HG02885 (cell line): ENCODE measurements around the gene OR2AG2.
"Not testable (repeated sequence)": the region's sequence is repeated elsewhere in the genome, so short reads cannot be mapped to it uniquely, and the experiment has no call there.

ENCODE experiments used
- ATAC-seq: cut with Tn5 transposase; IDR thresholded peaks from one replicate; pipeline ENCODE4 v1.9.1; 2021; ENCODE audit warnings: mild to moderate bottlenecking; ENCODE audit not compliant: unreplicated experiment, poor library complexity

The OR2AG2 gene, protein sequence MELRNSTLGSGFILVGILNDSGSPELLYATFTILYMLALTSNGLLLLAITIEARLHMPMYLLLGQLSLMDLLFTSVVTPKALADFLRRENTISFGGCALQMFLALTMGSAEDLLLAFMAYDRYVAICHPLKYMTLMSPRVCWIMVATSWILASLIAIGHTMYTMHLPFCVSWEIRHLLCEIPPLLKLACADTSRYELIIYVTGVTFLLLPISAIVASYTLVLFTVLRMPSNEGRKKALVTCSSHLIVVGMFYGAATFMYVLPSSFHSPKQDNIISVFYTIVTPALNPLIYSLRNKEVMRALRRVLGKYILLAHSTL

DNA sequence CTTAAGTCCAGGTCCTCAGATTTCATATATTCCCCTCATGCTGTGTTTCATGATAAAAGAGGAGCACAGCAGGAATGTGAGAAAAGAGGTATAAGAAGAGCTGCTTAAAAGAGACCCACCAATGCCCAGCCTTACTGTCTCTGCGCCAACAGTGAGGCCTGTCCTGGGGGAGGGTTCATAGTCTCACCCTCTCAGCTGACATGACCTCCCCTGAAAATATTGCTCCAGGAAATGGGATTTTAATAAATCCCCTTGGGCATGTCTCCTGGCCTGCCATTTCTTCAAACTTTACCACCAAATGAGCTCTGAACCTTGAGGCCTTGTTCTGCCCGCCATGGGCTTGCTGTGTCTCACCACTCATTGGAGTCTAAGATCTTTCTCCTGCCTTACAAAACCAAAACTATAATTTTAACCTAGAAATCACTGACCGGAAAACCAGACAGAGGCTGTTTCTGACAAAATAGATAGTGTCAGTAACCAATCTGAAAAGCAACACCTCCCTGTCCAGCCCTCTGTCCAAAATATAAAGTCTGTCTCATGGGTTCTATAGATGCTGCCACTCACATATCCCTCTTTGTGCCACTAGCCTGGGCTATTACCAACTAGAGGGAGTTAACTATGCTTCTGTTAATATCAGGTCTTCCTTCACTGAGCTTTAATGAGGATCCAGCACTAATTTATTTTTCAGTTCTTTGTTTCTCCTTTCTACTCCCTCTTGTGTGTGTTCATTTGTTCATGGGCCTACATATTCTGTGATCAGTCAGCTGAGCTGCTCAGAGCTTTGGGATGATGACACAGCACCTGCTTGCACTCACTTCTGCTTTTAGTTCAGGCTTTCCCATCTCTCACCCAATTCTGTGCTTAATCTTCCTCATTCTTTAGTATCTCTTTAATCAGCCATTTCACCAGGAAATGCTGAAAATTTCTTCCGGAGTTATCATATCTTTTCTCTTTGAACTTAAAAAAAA, at the start of gene OR2AG2:
OR2AG2 (minus strand) TSS at position 51 of the 968 bp plus-strand sequence. CDS start 3,019 bp downstream, outside the sequence.
- peak; percentile 97 for ATAC-seq

- ATAC-seq, result no peak
Measured at GRCh38 chr11:6818967-6819366, 47.2 kb upstream of the OR2AG2 start.

DNA sequence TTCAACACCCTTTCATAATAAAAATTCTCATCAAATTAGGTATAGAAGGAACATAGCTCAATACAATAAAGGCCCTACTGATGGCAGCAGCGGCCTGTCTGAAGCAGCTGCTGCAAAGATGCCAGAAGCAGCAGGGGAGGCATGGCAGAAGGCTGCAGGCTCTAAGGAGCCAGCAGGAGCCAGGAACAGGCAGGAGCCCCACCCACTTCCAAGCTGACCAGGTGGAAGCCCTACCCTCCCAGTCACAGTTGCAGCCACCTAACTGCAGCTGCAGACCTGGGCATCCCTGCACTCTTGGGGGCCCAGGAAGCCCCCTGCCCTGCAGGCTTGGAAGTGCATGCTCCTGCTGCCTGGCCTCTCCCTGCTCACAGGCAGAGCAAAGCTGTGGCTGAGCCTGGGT, 45.9 kb upstream of the OR2AG2 start:
- no peak for ATAC-seq

- ATAC-seq, result no peak
Measured at GRCh38 chr11:6813656-6814055, 41.9 kb upstream of the OR2AG2 start.

DNA sequence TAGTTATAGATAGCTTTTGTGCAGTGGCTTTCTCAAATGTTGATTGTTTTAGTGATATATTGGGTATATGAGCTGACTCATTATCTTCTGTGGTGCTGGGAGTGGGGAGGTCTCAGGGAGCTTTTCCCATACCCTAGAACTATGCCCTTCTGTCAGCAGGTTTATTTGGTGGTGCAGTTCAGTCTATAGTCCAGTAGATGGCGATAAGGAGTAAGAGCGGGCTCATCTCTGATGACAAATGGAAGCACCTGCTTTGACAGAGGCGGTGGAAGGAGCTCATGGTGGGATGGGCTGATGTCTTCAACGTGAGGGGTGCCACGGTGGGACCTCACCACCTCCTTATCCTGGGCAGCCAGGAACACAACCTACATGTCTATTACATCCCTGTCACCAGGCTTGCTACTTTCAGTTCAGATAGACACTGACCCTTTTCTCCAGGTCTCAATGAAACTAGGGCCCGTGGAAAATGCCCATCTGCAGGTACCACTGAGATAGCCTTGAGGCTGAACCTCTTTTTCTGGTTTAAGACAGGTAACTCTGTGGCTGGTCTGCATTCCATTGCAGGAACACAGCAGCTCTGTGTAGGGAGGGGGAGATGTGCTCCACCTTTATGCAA, 40.7 kb upstream of the OR2AG2 start:
- ATAC-seq, result peak; percentile 91

DNA sequence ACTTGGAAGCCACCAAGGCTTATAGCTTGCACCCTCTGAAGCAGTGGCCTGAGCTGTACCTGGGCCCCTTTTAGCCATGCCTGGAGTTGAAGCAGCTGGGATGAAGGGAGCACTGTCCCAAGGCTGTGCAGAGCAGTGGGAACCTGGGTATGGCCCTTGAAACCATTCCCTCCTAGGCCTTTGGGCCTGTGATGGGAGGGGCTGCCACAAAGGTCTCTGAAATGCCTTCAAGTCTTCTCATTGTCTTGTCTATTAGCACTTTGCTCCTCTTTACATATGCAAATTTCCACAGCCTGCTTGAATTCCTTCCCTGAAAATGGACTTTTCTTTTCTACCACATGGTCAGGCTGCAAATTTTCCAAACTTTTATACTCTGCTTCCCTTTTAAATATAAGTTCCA, 29.3 kb upstream of the OR2AG2 start:
- not testable (repeated sequence) for ATAC-seq

DNA sequence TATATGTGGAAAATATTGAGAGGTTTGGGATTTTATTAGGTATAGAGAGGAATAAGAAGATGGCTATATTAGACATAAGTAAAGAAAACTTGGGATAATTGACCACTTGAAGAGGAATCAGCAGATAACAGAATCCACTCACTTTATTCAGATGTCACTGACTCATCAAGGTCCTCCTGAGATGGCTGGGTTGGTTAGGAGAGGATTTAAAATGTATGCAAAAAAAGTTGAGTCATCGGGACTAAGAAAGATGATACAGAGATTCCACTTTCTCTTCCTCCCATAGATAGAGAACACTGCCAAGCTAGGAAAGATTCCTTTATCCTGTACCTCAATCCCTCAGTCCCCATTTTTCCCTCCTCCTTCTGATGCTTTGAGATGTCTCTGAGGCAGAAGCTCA, 27.6 kb upstream of the OR2AG2 start, which contains the start of gene OR6A2:
OR6A2 (minus strand) TSS at position 288 of the 400 bp plus-strand sequence. CDS start 3,981 bp downstream, outside the sequence.
- ATAC-seq, result no peak

DNA sequence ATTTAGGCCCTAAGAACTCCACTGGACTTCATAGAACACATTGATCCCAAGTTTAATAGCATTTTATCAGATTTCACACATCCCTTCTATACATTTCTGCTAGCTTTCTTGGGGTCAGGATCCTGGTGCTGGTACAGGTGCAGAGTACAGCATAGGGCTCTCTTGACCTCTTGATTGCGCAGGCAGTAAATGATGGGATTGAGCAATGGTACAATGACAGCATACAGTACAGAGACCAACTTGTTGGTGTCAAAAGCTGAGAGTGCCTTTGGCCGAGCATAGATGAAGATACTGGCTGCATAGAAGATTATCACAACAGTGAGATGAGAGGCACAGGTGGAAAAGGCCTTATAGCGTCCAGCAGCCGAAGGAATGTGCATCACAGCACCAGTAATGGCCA, 22.9 kb upstream of the OR2AG2 start:
- ATAC-seq, result no peak

DNA sequence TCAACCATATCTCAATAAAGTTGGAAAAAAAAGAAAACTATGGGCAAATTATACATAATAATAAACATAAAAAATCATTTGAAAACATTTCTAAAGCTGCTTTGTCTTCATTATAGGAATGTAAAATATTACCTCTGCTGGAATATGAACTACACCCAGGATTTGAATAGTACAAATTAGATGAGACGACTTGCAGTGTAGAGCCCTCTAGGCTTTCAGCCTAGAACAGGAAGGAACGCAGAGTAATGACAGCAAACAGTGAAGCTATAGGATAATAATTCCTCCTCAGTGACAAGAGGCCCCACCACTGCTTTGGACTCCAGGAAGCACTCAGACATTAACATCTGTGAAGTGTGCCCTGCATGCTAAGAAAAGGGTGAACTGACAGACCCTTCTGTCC, 18.8 kb upstream of the OR2AG2 start:
- no peak for ATAC-seq

DNA sequence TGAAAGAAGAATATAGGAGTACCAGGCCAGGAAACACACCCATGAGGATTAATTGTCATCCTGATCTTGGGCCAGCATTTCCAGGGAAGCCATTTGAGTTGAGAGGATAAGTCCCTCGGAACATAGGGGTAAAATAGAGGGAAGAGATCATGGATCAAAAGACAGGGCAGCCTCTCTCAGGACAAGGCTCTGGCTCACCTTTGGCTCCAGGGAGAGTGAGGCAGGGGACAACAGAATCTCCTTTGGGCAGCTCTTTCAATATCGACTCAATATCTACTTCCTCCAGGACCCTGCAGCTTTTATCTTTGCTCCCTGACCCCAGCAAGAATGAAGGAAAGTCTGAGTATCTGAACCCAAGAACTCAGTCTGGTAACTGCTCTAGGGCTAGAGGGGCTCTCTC, 10.9 kb upstream of the OR2AG2 start, which contains the start of gene OR2AG1:
OR2AG1 (plus strand) TSS at position 301 of the 400 bp plus-strand sequence. CDS start 2,018 bp downstream, outside the sequence.
- no peak for ATAC-seq

DNA sequence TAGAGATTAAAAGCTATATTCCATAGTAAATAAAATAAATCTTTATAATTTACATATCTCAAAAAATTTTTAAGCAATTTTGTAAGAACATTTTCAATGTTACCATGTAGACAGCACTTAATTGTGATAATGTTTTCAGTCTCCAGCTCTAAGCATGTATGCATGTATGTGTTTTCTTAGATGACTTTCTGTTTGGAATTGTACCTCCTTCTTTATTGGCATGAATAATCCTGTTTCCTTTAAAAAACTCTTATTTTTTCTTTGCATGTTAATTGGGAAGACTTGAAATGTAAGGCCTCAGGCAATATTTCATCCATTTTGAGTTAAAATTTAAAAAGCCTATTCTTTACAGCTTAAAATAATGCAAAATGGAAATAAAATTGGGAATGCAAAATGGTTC, 9.1 kb upstream of the OR2AG2 start:
- ATAC-seq, result no peak

DNA sequence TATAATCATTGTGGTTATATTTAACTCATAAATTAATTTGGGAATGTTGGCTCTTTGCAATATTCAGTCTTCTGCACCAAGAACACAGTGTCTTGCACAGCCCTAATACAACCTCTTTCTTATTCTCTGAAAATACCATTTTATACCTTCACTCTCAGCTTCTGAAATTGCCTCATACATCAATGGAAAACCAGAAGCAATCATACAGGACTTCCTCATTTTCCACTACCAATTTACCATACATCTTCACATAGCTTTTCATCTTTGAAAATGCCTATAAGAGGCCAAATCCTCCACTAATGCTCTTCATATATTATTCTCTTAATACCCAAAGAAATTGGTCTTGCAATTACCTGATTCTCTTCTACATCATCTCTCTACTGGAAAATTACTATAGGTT, 6.7 kb upstream of the OR2AG2 start:
- ATAC-seq, result no peak

DNA sequence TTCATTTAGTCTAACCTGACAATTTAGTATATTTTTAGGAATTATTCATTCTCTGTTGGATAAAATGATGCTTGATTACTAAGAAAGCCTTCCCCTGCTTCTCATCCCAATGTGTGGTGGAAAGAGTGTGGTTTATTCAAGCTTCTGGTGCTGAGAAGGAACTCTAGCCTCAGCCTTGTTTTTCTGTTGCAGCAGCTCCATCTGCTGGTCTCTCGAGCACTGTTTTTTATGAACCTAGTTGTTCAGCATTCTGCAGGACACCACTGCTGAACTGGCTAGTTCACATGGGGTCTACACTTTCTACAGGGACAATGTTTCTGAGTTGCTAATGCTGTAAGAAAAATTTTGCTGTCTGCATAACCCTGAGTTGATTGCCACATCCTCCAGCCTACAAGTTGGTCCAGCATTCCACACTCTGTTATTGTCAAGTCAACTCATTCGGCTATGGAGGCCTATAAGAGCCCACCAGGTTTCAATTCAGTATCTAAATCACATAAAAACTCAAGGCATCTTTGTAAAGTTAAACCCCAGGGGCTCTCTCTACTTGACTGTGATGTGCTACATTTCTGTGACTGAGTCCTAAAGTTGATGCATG, 14.3 kb downstream of the OR2AG2 start:
- ATAC-seq, result peak; percentile 82

DNA sequence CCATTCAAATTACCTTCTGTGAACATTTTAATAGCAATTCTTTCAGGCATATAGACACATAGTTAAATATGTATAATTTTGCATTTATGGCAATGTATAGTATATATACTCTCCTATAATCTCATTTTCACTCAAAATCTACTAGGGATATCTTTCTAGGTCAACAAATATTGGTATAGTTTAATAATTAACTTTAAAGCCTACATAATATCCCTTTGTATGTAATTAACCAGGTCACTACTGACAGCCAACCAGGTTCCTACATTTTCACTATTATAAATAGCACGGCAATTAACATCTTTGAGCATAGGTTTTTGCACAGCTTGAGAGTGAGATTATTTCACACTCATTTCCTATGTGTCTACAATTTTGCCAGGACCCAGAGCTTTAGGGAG, 15.8 kb downstream of the OR2AG2 start:
- no peak for ATAC-seq

- no peak for ATAC-seq
Measured at GRCh38 chr11:6755303-6755952, 16.3 kb downstream of the OR2AG2 start.

DNA sequence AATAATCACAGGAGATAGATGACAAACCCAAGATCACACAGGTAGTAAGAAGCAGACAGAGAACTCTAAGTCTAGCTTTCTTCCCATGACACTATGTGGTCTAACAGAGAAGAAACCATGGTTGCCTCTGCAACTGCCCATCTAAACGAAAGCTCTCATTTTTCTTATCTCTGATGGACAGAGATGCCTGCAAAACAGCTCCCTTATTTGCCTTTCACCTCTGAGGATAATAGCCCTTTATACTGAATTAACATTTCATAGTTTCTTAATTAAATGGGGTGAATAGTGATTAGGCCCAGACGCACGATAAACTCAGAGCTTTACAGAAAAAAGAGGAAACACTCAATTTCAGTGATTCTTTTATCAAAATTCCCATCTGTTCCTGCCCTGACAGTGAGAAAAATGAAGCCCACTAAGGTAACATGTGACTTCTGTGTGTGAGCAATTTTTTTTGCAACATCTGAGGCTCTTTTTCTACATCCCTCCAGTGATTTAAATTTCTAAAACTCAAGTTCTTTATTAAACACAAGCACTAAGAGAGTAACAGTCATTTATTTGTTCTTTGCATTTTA, 24.6 kb downstream of the OR2AG2 start:
- ATAC-seq, result no peak

- no peak for ATAC-seq
Measured at GRCh38 chr11:6746626-6747025, 25.1 kb downstream of the OR2AG2 start.

DNA sequence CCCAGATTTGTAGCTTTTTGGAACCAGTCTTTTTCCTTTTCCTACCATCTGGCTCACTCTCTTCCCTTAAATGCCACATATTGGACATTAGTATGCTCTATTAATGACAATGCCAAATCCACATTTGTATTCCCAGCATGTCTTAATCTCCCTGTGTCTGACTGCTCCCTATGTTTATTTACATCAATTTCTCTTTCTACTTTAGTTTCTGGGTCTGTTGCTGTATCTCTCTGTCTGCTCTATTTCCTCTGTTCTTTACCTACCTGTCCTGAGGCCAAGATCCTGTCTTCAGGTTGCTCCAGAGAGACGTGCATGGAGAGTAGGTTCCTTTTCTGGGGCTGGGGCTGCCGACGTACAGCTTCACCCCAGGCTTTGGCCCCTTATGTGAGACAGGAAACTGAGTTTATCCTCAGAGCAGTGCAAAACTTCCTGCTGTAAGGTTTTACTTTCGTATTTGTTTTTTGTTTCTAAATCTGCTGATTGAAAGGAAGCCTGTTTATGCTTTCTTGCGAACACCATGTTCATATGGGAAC, 25.6 kb downstream of the OR2AG2 start:
- peak; percentile 79 for ATAC-seq

GRCh38 chr11:6745465-6746015, 26.2 kb downstream of the OR2AG2 start:
- peak; percentile 59 for ATAC-seq
